Parathyroid adenoma (tissue), 2 donors: Measurements from ENCODE around the gene COMMD6.
A peak's percentile ranks its signal among the peaks of the same experiment; 100 is the strongest.
"Not testable (repeated sequence)": the region's sequence is repeated elsewhere in the genome, so short reads cannot be mapped to it uniquely, and the experiment has no call there.

ENCODE experiments used
- H2AFZ ChIP-seq: fragments of 300-600 bp; sonication (generic); one replicate; pipeline ENCODE4 v1.7.0; 2017; ENCODE audit warnings: antibody characterized with exemption, mild to moderate bottlenecking
- H3K27ac ChIP-seq: fragments of 300-600 bp; sonication (generic); one replicate; pipeline ENCODE4 v1.7.0; 2017
- H3K27me3 ChIP-seq: fragments of 300-600 bp; sonication (generic); one replicate; pipeline ENCODE4 v1.7.0; 2017; ENCODE audit warnings: low read length; ENCODE audit not compliant: control insufficient read depth, insufficient read depth
- H3K36me3 ChIP-seq: fragments of 300-600 bp; sonication (generic); one replicate; pipeline ENCODE4 v1.7.0; 2017; ENCODE audit warnings: low read length; ENCODE audit not compliant: control insufficient read depth, insufficient read depth
- H3K4me1 ChIP-seq: fragments of 300-600 bp; sonication (generic); one replicate; pipeline ENCODE4 v1.7.0; 2017; ENCODE audit warnings: control low read depth
- H3K4me2 ChIP-seq: fragments of 300-600 bp; sonication (generic); one replicate; pipeline ENCODE4 v1.7.0; 2017; ENCODE audit warnings: low read length
- H3K4me3 ChIP-seq: fragments of 300-600 bp; sonication (generic); one replicate; pipeline ENCODE4 v1.7.0; 2017; ENCODE audit warnings: low read depth, low read length
- H3K79me2 ChIP-seq: fragments of 300-600 bp; sonication (generic); one replicate; pipeline ENCODE4 v1.7.0; 2017; ENCODE audit warnings: control low read depth
- H3K9ac ChIP-seq: fragments of 300-600 bp; sonication (generic); one replicate; pipeline ENCODE4 v1.7.0; 2017; ENCODE audit warnings: mild to moderate bottlenecking
- H3K9me3 ChIP-seq: fragments of 300-600 bp; sonication (generic); one replicate; pipeline ENCODE4 v1.7.0; 2017; ENCODE audit warnings: low read length; ENCODE audit not compliant: control insufficient read depth
- TF ChIP-seq, protein P1 (sequence below): fragments of 300-600 bp; sonication (generic); IDR thresholded peaks from one replicate; pipeline ENCODE4 v1.7.0; 2017; ENCODE audit warnings: antibody characterized with exemption, mild to moderate bottlenecking
- donor health status: primary hyperparathyroidism.

The COMMD6 gene

GRCh38 chr13:75549262-75550158 lies 11.9 kb upstream of the COMMD6 start, which contains the start of gene UCHL3:
UCHL3 (plus strand) TSS chr13:75549791; CDS start chr13:75549821, 30 bp downstream.
- H3K36me3 ChIP-seq: no peaks in the 10 kb centered on the region
- H3K4me3 ChIP-seq: peak within 1 kb of the TSS; percentile 85
- no peaks in the 10 kb centered on the region for H3K9me3 ChIP-seq
- H3K4me1 ChIP-seq: no peaks in the 10 kb centered on the region
- H2AFZ ChIP-seq: peak within 1 kb of the TSS; percentile 95
- H3K27ac ChIP-seq: peak within 1 kb of the TSS; percentile 76
- H3K4me2 ChIP-seq: peak within 1 kb of the TSS; percentile 79
- H3K27me3 ChIP-seq: no peaks in the 10 kb centered on the region
- peak within 1 kb of the TSS; percentile 37 for H3K9ac ChIP-seq
- H3K79me2 ChIP-seq: peaks cover 4% of the 10 kb centered on the region
- TF ChIP-seq, protein P1, sequence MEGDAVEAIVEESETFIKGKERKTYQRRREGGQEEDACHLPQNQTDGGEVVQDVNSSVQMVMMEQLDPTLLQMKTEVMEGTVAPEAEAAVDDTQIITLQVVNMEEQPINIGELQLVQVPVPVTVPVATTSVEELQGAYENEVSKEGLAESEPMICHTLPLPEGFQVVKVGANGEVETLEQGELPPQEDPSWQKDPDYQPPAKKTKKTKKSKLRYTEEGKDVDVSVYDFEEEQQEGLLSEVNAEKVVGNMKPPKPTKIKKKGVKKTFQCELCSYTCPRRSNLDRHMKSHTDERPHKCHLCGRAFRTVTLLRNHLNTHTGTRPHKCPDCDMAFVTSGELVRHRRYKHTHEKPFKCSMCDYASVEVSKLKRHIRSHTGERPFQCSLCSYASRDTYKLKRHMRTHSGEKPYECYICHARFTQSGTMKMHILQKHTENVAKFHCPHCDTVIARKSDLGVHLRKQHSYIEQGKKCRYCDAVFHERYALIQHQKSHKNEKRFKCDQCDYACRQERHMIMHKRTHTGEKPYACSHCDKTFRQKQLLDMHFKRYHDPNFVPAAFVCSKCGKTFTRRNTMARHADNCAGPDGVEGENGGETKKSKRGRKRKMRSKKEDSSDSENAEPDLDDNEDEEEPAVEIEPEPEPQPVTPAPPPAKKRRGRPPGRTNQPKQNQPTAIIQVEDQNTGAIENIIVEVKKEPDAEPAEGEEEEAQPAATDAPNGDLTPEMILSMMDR: peak; percentile 78

DNA sequence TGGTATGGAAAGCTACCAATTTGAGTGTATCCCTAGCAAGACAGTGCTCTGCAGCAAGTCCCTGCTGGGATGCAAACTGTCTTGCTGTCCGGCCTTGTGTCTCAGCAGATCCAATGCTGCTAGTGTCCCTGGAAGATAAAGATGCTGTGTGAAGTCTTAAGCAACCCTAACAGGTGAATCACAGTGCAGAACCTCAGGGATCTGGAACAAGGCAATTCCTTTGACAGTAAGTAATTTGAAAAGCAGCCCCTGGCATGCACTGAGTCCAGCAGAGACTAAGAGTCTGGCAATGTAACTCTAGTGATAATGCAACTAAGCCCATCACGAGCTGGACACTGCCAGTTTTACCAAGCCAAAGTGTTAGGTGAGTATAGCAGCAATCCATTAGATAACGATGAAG lies 10.3 kb upstream of the COMMD6 start:
- Histone ChIP-seq H3K4me3 (no peak overlapping the region), H3K4me1 (no peaks in the 10 kb centered on the region), H3K4me2 (no peak overlapping the region)

GRCh38 chr13:75545386-75545785 lies 7.7 kb upstream of the COMMD6 start:
- not testable (repeated sequence) for H3K9me3 ChIP-seq, H3K27ac ChIP-seq, H2AFZ ChIP-seq, H3K4me1 ChIP-seq, H3K36me3 ChIP-seq, H3K4me3 ChIP-seq, H3K4me2 ChIP-seq, H3K79me2 ChIP-seq, H3K27me3 ChIP-seq, H3K9ac ChIP-seq

More for the DNA sequence above, 10.3 kb upstream of the COMMD6 start:
- H3K79me2 ChIP-seq: peaks cover 4% of the 10 kb centered on the region
- no peak overlapping the region for H3K9ac ChIP-seq
- no peaks in the 10 kb centered on the region for H3K36me3 ChIP-seq
- H3K9me3 ChIP-seq: no peaks in the 10 kb centered on the region
- H3K27me3 ChIP-seq: no peaks in the 10 kb centered on the region
- H2AFZ ChIP-seq: no peak overlapping the region
- no peak overlapping the region for H3K27ac ChIP-seq
- TF ChIP-seq, protein P1: no peak

GRCh38 chr13:75544681-75545330 lies 7.2 kb upstream of the COMMD6 start:
- Histone ChIP-seq H3K9ac (no peak overlapping the region), H3K27me3 (no peaks in the 10 kb centered on the region), H3K79me2 (no peaks in the 10 kb centered on the region), H2AFZ (no peak overlapping the region), H3K4me3 (no peak overlapping the region), H3K36me3 (no peaks in the 10 kb centered on the region), H3K9me3 (no peaks in the 10 kb centered on the region), H3K4me1 (no peaks in the 10 kb centered on the region), H3K4me2 (no peak overlapping the region), H3K27ac (no peak overlapping the region)
- TF ChIP-seq, protein P1: no peak

- H3K4me2 ChIP-seq: no peak overlapping the region
- no peaks in the 10 kb centered on the region for H3K36me3 ChIP-seq
- H3K27ac ChIP-seq: no peak overlapping the region
- TF ChIP-seq, protein P1: no peak
- H3K9me3 ChIP-seq: no peaks in the 10 kb centered on the region
- H3K27me3 ChIP-seq: no peaks in the 10 kb centered on the region
- no peak overlapping the region for H2AFZ ChIP-seq
- no peak overlapping the region for H3K4me3 ChIP-seq
- no peak overlapping the region for H3K9ac ChIP-seq
- no peaks in the 10 kb centered on the region for H3K79me2 ChIP-seq
- peaks cover under 1% of the 10 kb centered on the region for H3K4me1 ChIP-seq
Observed at GRCh38 chr13:75541961-75542360, 4.3 kb upstream of the COMMD6 start.
